Breast epithelium (tissue), 3 donors: Measurements from ENCODE around the gene ASPRV1.

ENCODE experiments used
- CTCF ChIP-seq, 3 donors: fragments of 450-650 bp; IDR thresholded peaks; one replicate each; pipeline ENCODE4 v1.5.1; 2016 to 2017; ENCODE audit warnings: antibody characterized with exemption in 3 of 3, mild to moderate bottlenecking in 3 of 3, moderate library complexity in 3 of 3
- POLR2A ChIP-seq: fragments of 450-650 bp; IDR thresholded peaks from one replicate; pipeline ENCODE4 v1.6.1; 2016; ENCODE audit warnings: antibody characterized with exemption, mild to moderate bottlenecking, moderate library complexity

DNA sequence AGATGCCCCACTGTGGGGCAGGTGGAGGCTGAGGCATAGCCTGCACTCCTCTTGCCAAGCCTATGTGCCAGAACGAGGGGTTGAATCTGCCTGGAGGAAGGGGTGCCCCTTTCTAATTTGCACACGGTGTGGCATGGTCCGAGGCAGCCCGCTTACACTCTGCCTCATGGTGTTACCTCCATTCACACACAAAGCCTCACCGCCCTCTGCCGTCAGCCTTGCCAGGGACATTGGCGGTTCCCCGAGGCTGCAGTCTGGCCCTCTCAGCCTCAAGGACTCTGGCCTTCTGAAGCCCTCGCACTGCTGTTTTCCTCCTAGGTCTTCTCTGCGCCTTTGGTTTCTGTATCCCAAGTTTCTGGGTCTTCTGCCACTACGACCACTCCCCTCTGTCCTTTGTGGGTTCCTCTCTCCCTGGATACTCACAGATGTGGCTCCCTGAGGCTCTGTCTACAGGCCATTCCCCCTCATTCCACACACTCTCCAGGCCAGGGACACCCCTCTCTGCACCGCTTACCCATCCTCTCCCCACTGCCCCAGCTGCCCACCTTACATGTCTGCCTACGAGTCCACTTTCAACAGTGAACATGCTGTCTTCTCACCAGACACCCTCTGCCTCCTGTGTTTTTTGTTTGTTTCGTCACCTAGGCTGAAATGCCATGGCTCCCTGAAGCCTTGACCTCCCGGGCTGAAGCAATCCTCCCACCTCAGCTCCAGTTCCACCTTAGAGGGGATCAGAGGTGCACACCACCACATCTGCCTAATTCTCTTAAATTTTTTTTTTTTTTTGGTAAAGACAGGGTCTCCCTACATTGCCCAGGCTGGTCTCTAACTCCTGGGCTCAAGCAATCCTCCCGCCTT, 7.9 kb upstream of the ASPRV1 start:
- no peak for TF ChIP-seq CTCF (IDR thresholded peaks at IDR 0.05)
- no peak for TF ChIP-seq POLR2A
